Measurements from ENCODE around the gene RAB11B.
A peak's percentile ranks its signal among the peaks of the same experiment; 100 is the strongest.
"Not testable (repeated sequence)": the region's sequence is repeated elsewhere in the genome, so short reads cannot be mapped to it uniquely, and the experiment has no call there.

RAB11B gene

GRCh38 chr19:8385566-8385965, 4.6 kb upstream of the RAB11B start:
- not testable (repeated sequence) for H3K27me3 ChIP-seq (ENCODE audit: control insufficient read depth in 5 of 5, insufficient read depth in 4 of 5, low read length in 5 of 5); H3K4me1 ChIP-seq (ENCODE audit: control insufficient read depth in 5 of 5, insufficient read depth in 5 of 5, low read length in 5 of 5); H3K9ac ChIP-seq (ENCODE audit: low read length in 5 of 5); H3K27ac ChIP-seq (ENCODE audit: low read depth, low read length); H3K9me3 ChIP-seq (ENCODE audit: control insufficient read depth in 5 of 5, low read length in 5 of 5); H3K4me3 ChIP-seq (ENCODE audit: low read depth in 1 of 5, low read length in 5 of 5); H3K36me3 ChIP-seq (ENCODE audit: control insufficient read depth in 5 of 5, insufficient read depth in 5 of 5, low read length in 5 of 5)

GRCh38 chr19:8386419-8386818, 3.7 kb upstream of the RAB11B start:
- peaks cover 3 to 15% (median 14%) of the 10 kb centered on the region in 5 donors for H3K4me1 ChIP-seq (ENCODE audit: control insufficient read depth in 5 of 5, insufficient read depth in 5 of 5, low read length in 5 of 5)
- H3K27me3 ChIP-seq (ENCODE audit: control insufficient read depth in 5 of 5, insufficient read depth in 4 of 5, low read length in 5 of 5); H3K36me3 ChIP-seq (ENCODE audit: control insufficient read depth in 5 of 5, insufficient read depth in 5 of 5, low read length in 5 of 5); H3K9ac ChIP-seq (ENCODE audit: low read length in 5 of 5); H3K4me3 ChIP-seq (ENCODE audit: low read depth in 1 of 5, low read length in 5 of 5); H3K9me3 ChIP-seq (ENCODE audit: control insufficient read depth in 5 of 5, low read length in 5 of 5); H3K27ac ChIP-seq (ENCODE audit: low read depth, low read length): not testable (repeated sequence)

GRCh38 chr19:8386990-8387389, 3.2 kb upstream of the RAB11B start:
- no peak overlapping the region for H3K4me3 ChIP-seq (ENCODE audit: low read depth in 1 of 5, low read length in 5 of 5)
- peaks cover 0 to 4% (median 0%) of the 10 kb centered on the region in 5 donors for H3K9me3 ChIP-seq (ENCODE audit: control insufficient read depth in 5 of 5, low read length in 5 of 5)
- no peak overlapping the region for H3K9ac ChIP-seq (ENCODE audit: low read length in 5 of 5)
- no peaks in the 10 kb centered on the region for H3K27me3 ChIP-seq (ENCODE audit: control insufficient read depth in 5 of 5, insufficient read depth in 4 of 5, low read length in 5 of 5)
- H3K36me3 ChIP-seq (ENCODE audit: control insufficient read depth in 5 of 5, insufficient read depth in 5 of 5, low read length in 5 of 5): no peaks in the 10 kb centered on the region
- no peak overlapping the region for H3K27ac ChIP-seq (ENCODE audit: low read depth, low read length)
- H3K4me1 ChIP-seq (ENCODE audit: control insufficient read depth in 5 of 5, insufficient read depth in 5 of 5, low read length in 5 of 5): peaks cover 7 to 21% (median 19%) of the 10 kb centered on the region in 5 donors

- Histone ChIP-seq H3K27ac (ENCODE audit: low read depth, low read length) (no peak overlapping the region), H3K4me1 (ENCODE audit: control insufficient read depth in 5 of 5, insufficient read depth in 5 of 5, low read length in 5 of 5) (peaks cover 9 to 29% (median 28%) of the 10 kb centered on the region in 5 donors), H3K36me3 (ENCODE audit: control insufficient read depth in 5 of 5, insufficient read depth in 5 of 5, low read length in 5 of 5) (no peaks in the 10 kb centered on the region), H3K27me3 (ENCODE audit: control insufficient read depth in 5 of 5, insufficient read depth in 4 of 5, low read length in 5 of 5) (no peaks in the 10 kb centered on the region), H3K9me3 (ENCODE audit: control insufficient read depth in 5 of 5, low read length in 5 of 5) (peaks cover 0 to 4% (median 0%) of the 10 kb centered on the region in 5 donors), H3K4me3 (ENCODE audit: low read depth in 1 of 5, low read length in 5 of 5) (no peak overlapping the region), H3K9ac (ENCODE audit: low read length in 5 of 5) (no peak overlapping the region)
Observed at GRCh38 chr19:8387688-8388611, 2.2 kb upstream of the RAB11B start.

- no peaks in the 10 kb centered on the region for H3K27me3 ChIP-seq (ENCODE audit: control insufficient read depth in 5 of 5, insufficient read depth in 4 of 5, low read length in 5 of 5)
- H3K4me3 ChIP-seq (ENCODE audit: low read depth in 1 of 5, low read length in 5 of 5): no peak overlapping the region
- H3K9me3 ChIP-seq (ENCODE audit: control insufficient read depth in 5 of 5, low read length in 5 of 5): peaks cover 0 to 4% (median 0%) of the 10 kb centered on the region in 5 donors
- no peak overlapping the region for H3K9ac ChIP-seq (ENCODE audit: low read length in 5 of 5)
- no peaks in the 10 kb centered on the region for H3K36me3 ChIP-seq (ENCODE audit: control insufficient read depth in 5 of 5, insufficient read depth in 5 of 5, low read length in 5 of 5)
- H3K27ac ChIP-seq (ENCODE audit: low read depth, low read length): no peak overlapping the region
- H3K4me1 ChIP-seq (ENCODE audit: control insufficient read depth in 5 of 5, insufficient read depth in 5 of 5, low read length in 5 of 5): peaks cover 9 to 35% (median 35%) of the 10 kb centered on the region in 5 donors
Observed at GRCh38 chr19:8388612-8388958, 1.6 kb upstream of the RAB11B start.

GRCh38 chr19:8390617-8390981, 439 bp downstream of the RAB11B start:
- Histone ChIP-seq H3K9ac (ENCODE audit: low read length in 5 of 5) (peak overlapping the region in 3 of 5 donors; percentile 79 to 100 (median 87)), H3K27me3 (ENCODE audit: control insufficient read depth in 5 of 5, insufficient read depth in 4 of 5, low read length in 5 of 5) (no peaks in the 10 kb centered on the region), H3K4me1 (ENCODE audit: control insufficient read depth in 5 of 5, insufficient read depth in 5 of 5, low read length in 5 of 5) (peaks cover 11 to 55% (median 52%) of the 10 kb centered on the region in 5 donors), H3K9me3 (ENCODE audit: control insufficient read depth in 5 of 5, low read length in 5 of 5) (peaks cover 0 to 4% (median 0%) of the 10 kb centered on the region in 5 donors), H3K4me3 (ENCODE audit: low read depth in 1 of 5, low read length in 5 of 5) (peak overlapping the region; percentile 53 to 85 (median 82)), H3K36me3 (ENCODE audit: control insufficient read depth in 5 of 5, insufficient read depth in 5 of 5, low read length in 5 of 5) (no peaks in the 10 kb centered on the region), H3K27ac (ENCODE audit: low read depth, low read length) (peak overlapping the region; percentile 94)

GRCh38 chr19:8391198-8392016, 1.2 kb downstream of the RAB11B start:
- Histone ChIP-seq H3K4me3 (ENCODE audit: low read depth in 1 of 5, low read length in 5 of 5) (peak overlapping the region; percentile 0 to 58 (median 43)), H3K36me3 (ENCODE audit: control insufficient read depth in 5 of 5, insufficient read depth in 5 of 5, low read length in 5 of 5) (no peaks in the 10 kb centered on the region), H3K9me3 (ENCODE audit: control insufficient read depth in 5 of 5, low read length in 5 of 5) (peaks cover 0 to 4% (median 0%) of the 10 kb centered on the region in 5 donors), H3K9ac (ENCODE audit: low read length in 5 of 5) (peak overlapping the region; percentile 56 to 89 (median 71)), H3K4me1 (ENCODE audit: control insufficient read depth in 5 of 5, insufficient read depth in 5 of 5, low read length in 5 of 5) (peaks cover 11 to 63% (median 59%) of the 10 kb centered on the region in 5 donors), H3K27ac (ENCODE audit: low read depth, low read length) (peak overlapping the region; percentile 92), H3K27me3 (ENCODE audit: control insufficient read depth in 5 of 5, insufficient read depth in 4 of 5, low read length in 5 of 5) (no peaks in the 10 kb centered on the region)

GRCh38 chr19:8392017-8392591, 1.9 kb downstream of the RAB11B start:
- peak overlapping the region in 4 of 5 donors; percentile 22 to 43 (median 32) for H3K4me3 ChIP-seq (ENCODE audit: low read depth in 1 of 5, low read length in 5 of 5)
- H3K9me3 ChIP-seq (ENCODE audit: control insufficient read depth in 5 of 5, low read length in 5 of 5): no peaks in the 10 kb centered on the region
- H3K9ac ChIP-seq (ENCODE audit: low read length in 5 of 5): peak overlapping the region in 4 of 5 donors; percentile 63 to 89 (median 75)
- H3K27ac ChIP-seq (ENCODE audit: low read depth, low read length): peak overlapping the region; percentile 92
- no peaks in the 10 kb centered on the region for H3K27me3 ChIP-seq (ENCODE audit: control insufficient read depth in 5 of 5, insufficient read depth in 4 of 5, low read length in 5 of 5)
- H3K4me1 ChIP-seq (ENCODE audit: control insufficient read depth in 5 of 5, insufficient read depth in 5 of 5, low read length in 5 of 5): peaks cover 11 to 70% (median 65%) of the 10 kb centered on the region in 5 donors
- H3K36me3 ChIP-seq (ENCODE audit: control insufficient read depth in 5 of 5, insufficient read depth in 5 of 5, low read length in 5 of 5): no peaks in the 10 kb centered on the region

- Histone ChIP-seq H3K9me3 (ENCODE audit: control insufficient read depth in 5 of 5, low read length in 5 of 5) (no peaks in the 10 kb centered on the region), H3K9ac (ENCODE audit: low read length in 5 of 5) (peak overlapping the region in 4 of 5 donors; percentile 31 to 73 (median 69)), H3K27me3 (ENCODE audit: control insufficient read depth in 5 of 5, insufficient read depth in 4 of 5, low read length in 5 of 5) (no peaks in the 10 kb centered on the region), H3K4me3 (ENCODE audit: low read depth in 1 of 5, low read length in 5 of 5) (no peak overlapping the region), H3K36me3 (ENCODE audit: control insufficient read depth in 5 of 5, insufficient read depth in 5 of 5, low read length in 5 of 5) (peaks cover 0 to 6% (median 2%) of the 10 kb centered on the region in 5 donors), H3K4me1 (ENCODE audit: control insufficient read depth in 5 of 5, insufficient read depth in 5 of 5, low read length in 5 of 5) (peaks cover 12 to 82% (median 76%) of the 10 kb centered on the region in 5 donors), H3K27ac (ENCODE audit: low read depth, low read length) (peak overlapping the region; percentile 92)
Observed at GRCh38 chr19:8393192-8393870, 3.2 kb downstream of the RAB11B start.
